Astrocyte (in vitro differentiated cells and primary cell): ENCODE data around the gene IGFALS. TPM values are rescaled to one million over a fixed set of nuclear protein-coding genes. Genes with fewer than 3 reads are reported as not detected.

Experiments used
- DNase-seq: peaks from one replicate; pipeline ENCODE4 v3.0.0-alpha.2; 2010; ENCODE audit warnings: low read depth
- FAIRE-seq: peaks from 2 replicates; lab custom pipeline; 2011; peaks lifted over from hg19 to GRCh38; lab: Jason Lieb, UNC
- H2AFZ ChIP-seq: 2 replicates; pipeline ENCODE4 v1.6.0; 2012; ENCODE audit warnings: low read depth, low read length, inconsistent platforms
- H3K27ac ChIP-seq: 2 replicates; pipeline ENCODE4 v1.5.1; 2011; ENCODE audit warnings: low read depth, low read length, inconsistent platforms
- H3K27me3 ChIP-seq: 2 replicates; pipeline ENCODE4 v1.6.0; 2011; ENCODE audit warnings: low read length, inconsistent platforms; ENCODE audit not compliant: insufficient read depth
- H3K36me3 ChIP-seq: 2 replicates; pipeline ENCODE4 v1.5.1; 2011; ENCODE audit warnings: low read length, inconsistent platforms; ENCODE audit not compliant: insufficient read depth
- H3K4me1 ChIP-seq: 2 replicates; pipeline ENCODE4 v1.5.1; 2011; ENCODE audit warnings: low read length, inconsistent platforms; ENCODE audit not compliant: insufficient read depth
- H3K4me2 ChIP-seq: 2 replicates; pipeline ENCODE4 v1.6.0; 2012; ENCODE audit warnings: low read length, inconsistent platforms
- H3K4me3 ChIP-seq: 2 replicates; pipeline ENCODE4 v1.5.1; 2011; ENCODE audit warnings: low read depth, mild to moderate bottlenecking, low read length, inconsistent platforms; ENCODE audit not compliant: insufficient read depth
- H3K79me2 ChIP-seq: 2 replicates; pipeline ENCODE4 v1.6.0; 2012; ENCODE audit warnings: mild to moderate bottlenecking, low read length, inconsistent platforms; ENCODE audit not compliant: insufficient read depth
- H3K9ac ChIP-seq: 2 replicates; pipeline ENCODE4 v1.6.0; 2012; ENCODE audit warnings: mild to moderate bottlenecking, low read length, inconsistent platforms
- H3K9me3 ChIP-seq: 2 replicates; pipeline ENCODE4 v1.5.1; 2012; ENCODE audit warnings: low read depth, mild to moderate bottlenecking, low read length, inconsistent platforms; ENCODE audit not compliant: insufficient read depth
- H4K20me1 ChIP-seq: 2 replicates; pipeline ENCODE4 v1.6.0; 2012; ENCODE audit warnings: low read length, inconsistent platforms; ENCODE audit not compliant: insufficient read depth
- H3K27ac Mint-ChIP-seq: one replicate; pipeline ENCODE4 v1.8.0; 2021; ENCODE audit warnings: mild to moderate bottlenecking, mixed read lengths; ENCODE audit not compliant: unreplicated experiment
- H3K27me3 Mint-ChIP-seq: one replicate; pipeline ENCODE4 v1.8.0; 2021; ENCODE audit warnings: low read depth, mixed read lengths; ENCODE audit not compliant: unreplicated experiment
- H3K36me3 Mint-ChIP-seq: one replicate; pipeline ENCODE4 v1.8.0; 2021; ENCODE audit warnings: low read depth, mixed read lengths; ENCODE audit not compliant: unreplicated experiment
- H3K4me1 Mint-ChIP-seq: one replicate; pipeline ENCODE4 v1.8.0; 2021; ENCODE audit warnings: low read depth, mixed read lengths; ENCODE audit not compliant: unreplicated experiment
- H3K4me3 Mint-ChIP-seq: one replicate; pipeline ENCODE4 v1.8.0; 2021; ENCODE audit warnings: mild to moderate bottlenecking, moderate library complexity, mixed read lengths; ENCODE audit not compliant: unreplicated experiment
- H3K9me3 Mint-ChIP-seq: one replicate; pipeline ENCODE4 v1.8.0; 2021; ENCODE audit warnings: mild to moderate bottlenecking, mixed read lengths; ENCODE audit not compliant: unreplicated experiment
- CTCF ChIP-seq: IDR thresholded peaks from 2 replicates; pipeline ENCODE4 v1.5.1; 2011; ENCODE audit warnings: low read depth, mild to moderate bottlenecking, inconsistent platforms, low read length, moderate library complexity; ENCODE audit not compliant: insufficient read depth
- EZH2 ChIP-seq: IDR thresholded peaks from 2 replicates; pipeline ENCODE4 v1.6.1; 2012; ENCODE audit warnings: mild to moderate bottlenecking, low read length, inconsistent platforms; ENCODE audit not compliant: insufficient read depth
- total RNA-seq: library from RNA; stranded (reverse); gene quantifications from 2 replicates; pipeline ENCODE4 v1.2.1, GENCODE V29; 2021

Gene IGFALS
- total RNA-seq, 1 donor from 2014 or later = not detected

GRCh38 chr16:1766231-1766630 is 27.3 kb downstream of the IGFALS start:
- FAIRE-seq (no peak), DNase-seq (no peak)
- Histone ChIP-seq H3K4me1 (peaks cover 9% of the 10 kb centered on the region), H3K4me2 (no peak overlapping the region), H3K9ac (no peak overlapping the region), H3K27me3 (no peaks in the 10 kb centered on the region), H4K20me1 (peaks cover 44% of the 10 kb centered on the region), H3K9me3 (no peaks in the 10 kb centered on the region), H3K4me3 (no peak overlapping the region), H3K36me3 (no peaks in the 10 kb centered on the region), H2AFZ (no peak overlapping the region), H3K27ac (no peak overlapping the region), H3K79me2 (no peaks in the 10 kb centered on the region)
- Mint-ChIP-seq H3K27me3 (no peaks in the 10 kb centered on the region), H3K27ac (no peak overlapping the region), H3K4me3 (no peak overlapping the region), H3K36me3 (peaks cover 2% of the 10 kb centered on the region), H3K9me3 (no peaks in the 10 kb centered on the region), H3K4me1 (peaks cover 2% of the 10 kb centered on the region)
- TF ChIP-seq EZH2 (no peak), CTCF (no peak)

GRCh38 chr16:1765826-1766225 is 27.7 kb downstream of the IGFALS start:
- DNase-seq (no peak), FAIRE-seq (no peak)
- Histone ChIP-seq H4K20me1 (peaks cover 44% of the 10 kb centered on the region), H3K79me2 (no peaks in the 10 kb centered on the region), H3K27ac (no peak overlapping the region), H3K27me3 (no peaks in the 10 kb centered on the region), H3K4me2 (no peak overlapping the region), H3K36me3 (no peaks in the 10 kb centered on the region), H3K4me3 (no peak overlapping the region), H3K4me1 (peaks cover 8% of the 10 kb centered on the region), H3K9me3 (no peaks in the 10 kb centered on the region), H3K9ac (no peak overlapping the region), H2AFZ (no peak overlapping the region)
- Mint-ChIP-seq H3K36me3 (peaks cover 4% of the 10 kb centered on the region), H3K9me3 (no peaks in the 10 kb centered on the region), H3K27ac (no peak overlapping the region), H3K4me1 (peaks cover 2% of the 10 kb centered on the region), H3K4me3 (no peak overlapping the region), H3K27me3 (no peaks in the 10 kb centered on the region)
- TF ChIP-seq CTCF (no peak), EZH2 (no peak)

- H3K9ac ChIP-seq = no peak overlapping the region
- no peaks in the 10 kb centered on the region for H3K27me3 ChIP-seq
- Mint-ChIP-seq H3K9me3 (no peaks in the 10 kb centered on the region), H3K36me3 (peaks cover 4% of the 10 kb centered on the region), H3K4me1 (no peaks in the 10 kb centered on the region), H3K4me3 (no peak overlapping the region), H3K27me3 (no peaks in the 10 kb centered on the region), H3K27ac (no peak overlapping the region)
- H3K36me3 ChIP-seq = peaks cover 2% of the 10 kb centered on the region
- H3K4me3 ChIP-seq = no peak overlapping the region
- TF ChIP-seq CTCF (no peak), EZH2 (no peak)
- no peaks in the 10 kb centered on the region for H3K9me3 ChIP-seq
- no peaks in the 10 kb centered on the region for H3K4me1 ChIP-seq
- DNase-seq (no peak), FAIRE-seq (no peak)
- H2AFZ ChIP-seq = no peak overlapping the region
- H3K4me2 ChIP-seq = no peak overlapping the region
- H3K27ac ChIP-seq = no peak overlapping the region
- peaks cover 37% of the 10 kb centered on the region for H4K20me1 ChIP-seq
- H3K79me2 ChIP-seq = no peaks in the 10 kb centered on the region
Measured at GRCh38 chr16:1764971-1765370, 28.5 kb downstream of the IGFALS start.
